Gastroesophageal sphincter (tissue), 4 donors: ENCODE results near the gene DEDD. TPM values are rescaled to one million over a fixed set of nuclear protein-coding genes. Genes with fewer than 3 reads are reported as not detected.
A peak's percentile ranks its signal among the peaks of the same experiment; 100 is the strongest.

Experiments used
- ATAC-seq: fragments of 150-250 bp; one replicate; pipeline ENCODE4 v1.9.1; 2016; ENCODE audit warnings: mild to moderate bottlenecking, moderate library complexity
- H3K27ac ChIP-seq, 4 donors: fragments of 200-600 bp; sonication (generic) in 3 of 4; 1 replicate in 3 of 4; 2 replicates in 1 of 4; pipeline ENCODE4 v1.5.1; 2016 to 2019
- H3K27me3 ChIP-seq: fragments of 200-600 bp; sonication (generic); one replicate; pipeline ENCODE4 v1.5.1; 2019
- H3K36me3 ChIP-seq, 2 donors: fragments of 200-600 bp; sonication (generic); one replicate each; pipeline ENCODE4 v1.5.1; 2019; ENCODE audit warnings: control low read depth in 1 of 2
- H3K4me1 ChIP-seq, 3 donors: fragments of 200-600 bp; sonication (generic); 1 replicate in 2 of 3; 2 replicates in 1 of 3; pipeline ENCODE4 v1.5.1; 2016 to 2019; ENCODE audit warnings: control low read depth in 2 of 3
- H3K4me3 ChIP-seq, 2 donors: fragments of 200-600 bp; sonication (generic); one replicate each; pipeline ENCODE4 v1.5.1; 2019; ENCODE audit warnings: mild to moderate bottlenecking in 1 of 2, moderate library complexity in 1 of 2
- H3K9me3 ChIP-seq, 3 donors: fragments of 200-600 bp; sonication (generic); one replicate each; pipeline ENCODE4 v1.5.1; 2017 to 2019; ENCODE audit warnings: control low read depth in 2 of 3
- CTCF ChIP-seq, 4 experiments: fragments of 200-600 bp in 2 of 4; fragments of 450-650 bp in 2 of 4; sonication (generic) in 1 of 4; IDR thresholded peaks; one replicate each; pipeline ENCODE4 v1.5.1; 2017 to 2019; ENCODE audit warnings: antibody characterized with exemption in 4 of 4, mild to moderate bottlenecking in 2 of 4, moderate library complexity in 2 of 4
- EP300 ChIP-seq: sonication (generic); formaldehyde crosslinking; IDR thresholded peaks from one replicate; pipeline ENCODE4 v1.6.1; 2017; ENCODE audit warnings: antibody characterized with exemption, mild to moderate bottlenecking
- POLR2A ChIP-seq, 2 donors: fragments of 450-650 bp; IDR thresholded peaks; one replicate each; pipeline ENCODE4 v1.6.1; 2017; ENCODE audit warnings: antibody characterized with exemption in 2 of 2, mild to moderate bottlenecking in 2 of 2, moderate library complexity in 1 of 2
- POLR2AphosphoS5 ChIP-seq: sonication (generic); formaldehyde crosslinking; IDR thresholded peaks from one replicate; pipeline ENCODE4 v1.6.1; 2017; ENCODE audit warnings: antibody characterized with exemption
- WGBS, 2 donors: methylation state at CpG; one replicate each; pipeline ENCODE4 v1.1.5; 2018; ENCODE audit warnings: low coverage in 1 of 2; 5-methylcytosine and 5-hydroxymethylcytosine counted together
- total RNA-seq, 4 donors: library from RNA; depleted of rRNA; stranded (reverse); fragments of >200 nt; gene quantifications; one replicate each; pipeline ENCODE4 v1.1.0, GENCODE V29; 2016

Gene DEDD
- total RNA-seq, 4 donors from 2014 or later = 34.2 to 54.4 (median 41.7) TPM

- Histone ChIP-seq H3K27me3 (no peaks in the 10 kb centered on the region), H3K9me3 (no peaks in the 10 kb centered on the region), H3K27ac (peak overlapping the region in 3 of 4 donors; percentile 59 to 83 (median 73)), H3K36me3 (peaks cover 0 to 32% of the 10 kb centered on the region in 2 donors), H3K4me3 (peak overlapping the region in 1 of 2 donors; percentile 68), H3K4me1 (peaks cover 0 to 27% (median 14%) of the 10 kb centered on the region in 3 donors)
- no peak for ATAC-seq
- no peak for TF ChIP-seq EP300
- no peak for TF ChIP-seq CTCF (IDR thresholded peaks at IDR 0.05)
- no peak for TF ChIP-seq POLR2A (IDR thresholded peaks at IDR 0.05)
- no peak for TF ChIP-seq POLR2AphosphoS5
- WGBS, 2 donors = 67 to 86% methylated on average over 2 to 7 of the region's 9 CpGs
Measured at GRCh38 chr1:161099090-161099802, 33.2 kb downstream of the DEDD start.

- TF ChIP-seq EP300 = no peak
- no peak for TF ChIP-seq POLR2A (IDR thresholded peaks at IDR 0.05)
- peak; percentile 8 for TF ChIP-seq POLR2AphosphoS5
- peak in 3 of 4 experiments; percentile 19 to 33 (median 25) for TF ChIP-seq CTCF (IDR thresholded peaks at IDR 0.05)
- peak; percentile 72 for ATAC-seq
Measured at GRCh38 chr1:161098210-161099068, 34.0 kb downstream of the DEDD start, which contains the start of gene KLHDC9. Gene KLHDC9 (plus strand): TSS chr1:161098361. CDS start chr1:161098536, 175 bp downstream.

GRCh38 chr1:161096530-161096929 lies 35.9 kb downstream of the DEDD start:
- H3K4me3 ChIP-seq = no peak overlapping the region
- H3K27ac ChIP-seq = peak overlapping the region in 3 of 4 donors; percentile 59 to 83 (median 73)
- H3K36me3 ChIP-seq = peaks cover 0 to 23% of the 10 kb centered on the region in 2 donors
- H3K27me3 ChIP-seq = no peaks in the 10 kb centered on the region
- TF ChIP-seq CTCF (IDR thresholded peaks at IDR 0.05) (no peak), EP300 (no peak), POLR2AphosphoS5 (no peak), POLR2A (IDR thresholded peaks at IDR 0.05) (no peak)
- H3K4me1 ChIP-seq = peaks cover 0 to 27% (median 14%) of the 10 kb centered on the region in 3 donors
- ATAC-seq = peak; percentile 82
- WGBS, 2 donors = 30 to 40% methylated on average over 1 of the region's 1 CpG
- H3K9me3 ChIP-seq = no peaks in the 10 kb centered on the region

More at GRCh38 chr1:161098210-161099068, 34.0 kb downstream of the DEDD start, which contains the start of gene KLHDC9:
- Histone ChIP-seq H3K27me3 (no peaks in the 10 kb centered on the region), H3K4me3 (peak within 1 kb of the TSS; percentile 58 to 68), H3K4me1 (peaks cover 0 to 27% (median 14%) of the 10 kb centered on the region in 3 donors), H3K36me3 (peaks cover 0 to 32% of the 10 kb centered on the region in 2 donors), H3K9me3 (no peaks in the 10 kb centered on the region), H3K27ac (peak within 1 kb of the TSS; percentile 1 to 83 (median 66))
- WGBS, 2 donors = 29% methylated on average over 5 of the region's 71 CpGs; no CpG with 5 or more reads in 1 of the 2 donors

GRCh38 chr1:161096015-161096414 lies 36.5 kb downstream of the DEDD start:
- TF ChIP-seq POLR2AphosphoS5 (no peak), POLR2A (IDR thresholded peaks at IDR 0.05) (no peak), CTCF (IDR thresholded peaks at IDR 0.05) (no peak), EP300 (no peak)
- Histone ChIP-seq H3K27me3 (no peaks in the 10 kb centered on the region), H3K36me3 (peaks cover 0 to 18% of the 10 kb centered on the region in 2 donors), H3K9me3 (no peaks in the 10 kb centered on the region), H3K27ac (peak overlapping the region in 3 of 4 donors; percentile 7 to 9 (median 9)), H3K4me1 (peaks cover 0 to 27% (median 14%) of the 10 kb centered on the region in 3 donors), H3K4me3 (no peak overlapping the region)
- no peak for ATAC-seq
- WGBS, 2 donors = 82 to 90% methylated on average over 1 to 2 of the region's 2 CpGs
